IMR-90 (cell line): ENCODE results near the gene LTBP1.

Source experiments
- CEBPB ChIP-seq: IDR thresholded peaks from 2 replicates; pipeline ENCODE4 v1.6.1; 2012; ENCODE audit warnings: low read depth, low read length, improper control_type of control experiment
- CTCF ChIP-seq: conservative IDR thresholded peaks from 2 replicates; pipeline ENCODE4 v1.5.1; 2012; ENCODE audit warnings: mild to moderate bottlenecking, low read depth, low read length, improper control_type of control experiment
- SMC3 ChIP-seq: fragments of 150-350 bp; IDR thresholded peaks from 2 replicates; pipeline ENCODE4 v1.6.1; 2016; ENCODE audit warnings: low read depth, mild to moderate bottlenecking, antibody characterized with exemption, low read length, moderate library complexity

GRCh38 chr2:33242845-33243244, 296.1 kb downstream of the LTBP1 start:
- TF ChIP-seq CTCF, result no peak
- TF ChIP-seq SMC3, result no peak
- no peak for TF ChIP-seq CEBPB
